Natural killer cell (primary cell): ENCODE data around the gene TCF19. TPM values are rescaled to one million over a fixed set of nuclear protein-coding genes. Genes with fewer than 3 reads are reported as not detected.
"Not testable (repeated sequence)": the region's sequence is repeated elsewhere in the genome, so short reads cannot be mapped to it uniquely, and the experiment has no call there.

Experiments
- ATAC-seq, 3 donors: fragments of 150-1000 bp in 2 of 3; fragments of 200-7000 bp in 1 of 3; cut with Tn5 transposase; 1 replicate in 1 of 3; 2 replicates in 2 of 3; pipeline ENCODE4 v1.10.0; 2021; ENCODE audit warnings: mild to moderate bottlenecking in 2 of 3, moderate library complexity in 2 of 3
- DNase-seq, 2 donors: peaks; one replicate each; pipeline versions ENCODE4 v3.0.0 to v3.0.0-alpha.2; 2013 to 2021; ENCODE audit warnings: mixed read lengths in 1 of 2
- H3K27ac ChIP-seq: one replicate; pipeline ENCODE4 v1.5.1; 2013; ENCODE audit warnings: mild to moderate bottlenecking, low read length
- H3K27me3 ChIP-seq: one replicate; pipeline ENCODE4 v1.6.1; 2013; ENCODE audit warnings: low read length; ENCODE audit not compliant: control insufficient read depth, insufficient read depth
- H3K36me3 ChIP-seq: one replicate; pipeline ENCODE4 v1.6.1; 2013; ENCODE audit warnings: low read length; ENCODE audit not compliant: control insufficient read depth, insufficient read depth
- H3K4me1 ChIP-seq: one replicate; pipeline ENCODE4 v1.6.1; 2013; ENCODE audit warnings: low read length; ENCODE audit not compliant: control insufficient read depth, insufficient read depth
- H3K4me3 ChIP-seq: one replicate; pipeline ENCODE4 v1.5.1; 2013; ENCODE audit warnings: low read length
- H3K9me3 ChIP-seq: one replicate; pipeline ENCODE4 v1.6.1; 2013; ENCODE audit warnings: low read length; ENCODE audit not compliant: control insufficient read depth, insufficient read depth
- H3K27ac Mint-ChIP-seq, 2 donors: one replicate each; pipeline ENCODE4 v1.8.0; 2022; ENCODE audit warnings: mild to moderate bottlenecking in 2 of 2, mixed read lengths in 2 of 2, moderate library complexity in 1 of 2
- H3K27me3 Mint-ChIP-seq, 2 donors: one replicate each; pipeline ENCODE4 v1.8.0; 2022; ENCODE audit warnings: low read depth in 2 of 2, mixed read lengths in 2 of 2
- H3K36me3 Mint-ChIP-seq: one replicate; pipeline ENCODE4 v1.8.0; 2022; ENCODE audit warnings: mixed read lengths
- H3K4me1 Mint-ChIP-seq, 2 donors: one replicate each; pipeline ENCODE4 v1.8.0; 2022; ENCODE audit warnings: mixed read lengths in 2 of 2
- H3K4me3 Mint-ChIP-seq: one replicate; pipeline ENCODE4 v1.8.0; 2022; ENCODE audit warnings: mild to moderate bottlenecking, moderate library complexity, mixed read lengths
- H3K9me3 Mint-ChIP-seq, 2 donors: one replicate each; pipeline ENCODE4 v1.8.0; 2022; ENCODE audit warnings: mixed read lengths in 2 of 2
- CTCF ChIP-seq: fragments of 200-600 bp; IDR thresholded peaks from one replicate; pipeline ENCODE4 v1.8.0; 2022; ENCODE audit warnings: antibody characterized with exemption
- WGBS: methylation state at CpG from one replicate; pipeline ENCODE4 v1.1.7; 2013; ENCODE audit warnings: missing lambda C conversion rate; ENCODE audit not compliant: insufficient coverage; 5-methylcytosine and 5-hydroxymethylcytosine counted together
- intact Hi-C: fragments of 100-400 bp; cut with micrococcal nuclease; formaldehyde crosslinking; loops from one replicate; pipeline ENCODE4 v1.14.2; 2022
- total RNA-seq, 4 donors: library from RNA; stranded (reverse); fragments of 120-200 nt in 1 of 4; gene quantifications; one replicate each; pipeline versions ENCODE4 v1.2.3 to v1.2.4, GENCODE V29; 2013 to 2022

TCF19 gene
- total RNA-seq, 3 donors from 2014 or later (not counting 1 experiment from before 2014, with no cell fraction given) = 7.2 to 12.0 (median 9.2) TPM

- intact Hi-C loops = no loop called here
- H3K4me3 Mint-ChIP-seq = no peak overlapping the region
- H3K27me3 Mint-ChIP-seq = no peaks in the 10 kb centered on the region
- DNase-seq (no peak), ATAC-seq (no peak)
- WGBS = 95% methylated on average over 2 of the region's 5 CpGs
- Histone ChIP-seq H3K4me1 (no peaks in the 10 kb centered on the region), H3K27me3 (no peaks in the 10 kb centered on the region), H3K4me3 (no peak overlapping the region), H3K9me3 (no peaks in the 10 kb centered on the region), H3K36me3 (no peaks in the 10 kb centered on the region), H3K27ac (no peak overlapping the region)
- no peak for TF ChIP-seq CTCF
- peaks cover 0 to 6% of the 10 kb centered on the region in 2 donors for H3K4me1 Mint-ChIP-seq
- no peaks in the 10 kb centered on the region for H3K36me3 Mint-ChIP-seq
- no peak overlapping the region for H3K27ac Mint-ChIP-seq
- no peaks in the 10 kb centered on the region for H3K9me3 Mint-ChIP-seq
Observed at GRCh38 chr6:31187780-31188194, 29.4 kb downstream of the TCF19 start.

GRCh38 chr6:31189223-31189622 is 30.8 kb downstream of the TCF19 start:
- H3K27ac Mint-ChIP-seq, ATAC-seq, intact Hi-C loops, H3K4me1 Mint-ChIP-seq, DNase-seq, H3K27me3 Mint-ChIP-seq, H3K4me3 Mint-ChIP-seq, H3K27ac ChIP-seq, H3K36me3 Mint-ChIP-seq, H3K36me3 ChIP-seq, H3K4me3 ChIP-seq, H3K9me3 ChIP-seq, H3K4me1 ChIP-seq, H3K9me3 Mint-ChIP-seq, H3K27me3 ChIP-seq: not testable (repeated sequence)
- 98% methylated on average over 3 of the region's 3 CpGs for WGBS

GRCh38 chr6:31190488-31190887 is 32.1 kb downstream of the TCF19 start:
- ATAC-seq = no peak
- H3K27ac ChIP-seq = no peak overlapping the region
- H3K4me1 ChIP-seq = peaks cover under 1% of the 10 kb centered on the region
- Mint-ChIP-seq H3K4me1 (peaks cover 11 to 15% of the 10 kb centered on the region in 2 donors), H3K4me3 (no peak overlapping the region), H3K27me3 (no peaks in the 10 kb centered on the region), H3K9me3 (no peaks in the 10 kb centered on the region), H3K27ac (no peak overlapping the region), H3K36me3 (no peaks in the 10 kb centered on the region)
- TF ChIP-seq CTCF = no peak
- H3K27me3 ChIP-seq = no peaks in the 10 kb centered on the region
- H3K9me3 ChIP-seq = no peaks in the 10 kb centered on the region
- intact Hi-C loops = no loop called here
- WGBS = 86% methylated on average over 4 of the region's 4 CpGs
- peaks cover 4% of the 10 kb centered on the region for H3K36me3 ChIP-seq
- DNase-seq = no peak
- no peak overlapping the region for H3K4me3 ChIP-seq

- peaks cover 21 to 23% of the 10 kb centered on the region in 2 donors for H3K4me1 Mint-ChIP-seq
- peak; percentile 38 to 75 for DNase-seq
- not testable (repeated sequence) for H3K27me3 ChIP-seq, H3K27ac ChIP-seq, H3K9me3 Mint-ChIP-seq, H3K4me3 Mint-ChIP-seq, H3K9me3 ChIP-seq, H3K36me3 ChIP-seq, H3K4me3 ChIP-seq, H3K36me3 Mint-ChIP-seq, H3K27ac Mint-ChIP-seq, H3K27me3 Mint-ChIP-seq
- H3K4me1 ChIP-seq = peaks cover 17% of the 10 kb centered on the region
- peak; percentile 22 for TF ChIP-seq CTCF
- intact Hi-C loops = loop anchor here (1.0 kb wide), 1 partner anchor 55 kb away; no protein-coding TSS in a partner anchor
- WGBS = 77% methylated on average over 10 of the region's 10 CpGs
- peak in 1 of 3 donors; percentile 27 for ATAC-seq
Observed at GRCh38 chr6:31192431-31193105, 34.2 kb downstream of the TCF19 start.
